GM19468 (cell line): ENCODE data around the gene SFXN3.

Experiments used
- ATAC-seq: cut with Tn5 transposase; IDR thresholded peaks from one replicate; pipeline ENCODE4 v1.9.1; 2021; ENCODE audit warnings: mild to moderate bottlenecking, moderate library complexity, moderate number of reproducible peaks; ENCODE audit not compliant: unreplicated experiment; ENCODE audit errors: extremely low read depth

The SFXN3 gene

GRCh38 chr10:101014230-101014884 is 16.7 kb upstream of the SFXN3 start:
- no peak for ATAC-seq

DNA sequence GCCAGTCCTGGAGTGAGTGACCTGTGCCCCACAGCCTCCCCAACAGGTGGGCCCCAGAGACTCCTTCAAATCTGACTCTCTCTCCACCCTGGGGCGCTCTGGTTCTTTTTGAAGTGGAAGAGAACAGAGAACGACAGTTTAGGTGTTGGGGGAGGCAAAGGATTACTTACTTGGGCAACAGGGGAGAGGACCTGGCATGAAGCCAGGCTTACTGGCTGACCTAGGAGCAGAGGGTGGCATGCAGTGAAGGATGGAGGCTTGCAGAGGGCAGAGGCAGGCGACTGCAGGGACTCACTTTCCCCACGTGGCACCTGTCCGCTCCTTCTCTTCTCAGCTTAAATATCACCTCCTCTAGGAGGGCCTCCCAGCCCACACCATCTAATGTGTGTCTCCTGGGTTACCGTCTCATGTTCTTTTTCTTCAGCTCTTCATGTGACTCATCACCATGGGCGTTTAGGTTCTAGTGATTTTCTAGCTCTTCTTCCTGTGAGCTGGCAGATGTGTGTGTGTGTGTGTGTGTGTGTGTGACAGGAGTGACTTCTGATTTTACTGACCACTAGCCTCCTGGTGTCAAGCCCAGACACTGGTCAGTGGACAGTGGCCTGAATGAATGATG is 16.0 kb upstream of the SFXN3 start:
- no peak for ATAC-seq

GRCh38 chr10:101015582-101015973 is 15.5 kb upstream of the SFXN3 start:
- no peak for ATAC-seq

GRCh38 chr10:101016814-101017213 is 14.2 kb upstream of the SFXN3 start:
- no peak for ATAC-seq

DNA sequence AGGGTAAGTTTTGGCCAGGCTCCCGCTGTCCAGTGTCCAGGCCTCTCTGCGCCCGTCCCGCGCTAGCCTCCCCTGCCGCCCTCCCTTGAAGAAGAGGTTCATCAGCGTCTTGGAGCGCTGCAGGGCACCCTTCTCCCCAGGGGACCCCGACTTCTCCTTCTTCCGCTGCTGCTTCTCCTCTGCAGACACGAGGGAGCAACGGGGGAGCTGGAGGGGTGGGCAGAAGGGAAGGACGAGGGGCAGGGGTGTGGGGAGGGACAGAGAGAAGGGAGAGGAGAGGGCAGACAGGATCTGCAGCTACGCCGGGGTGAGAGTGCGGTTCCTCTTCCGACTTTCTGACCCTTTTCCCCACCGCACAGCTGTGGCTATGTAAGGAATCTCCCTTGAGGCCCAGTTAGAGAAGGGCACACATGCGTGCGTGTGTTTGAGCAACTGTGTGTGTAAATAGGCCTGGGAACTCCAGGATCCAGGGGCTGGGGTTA is 12.9 kb upstream of the SFXN3 start:
- no peak for ATAC-seq

GRCh38 chr10:101018600-101019439 is 12.2 kb upstream of the SFXN3 start:
- ATAC-seq: no peak

DNA sequence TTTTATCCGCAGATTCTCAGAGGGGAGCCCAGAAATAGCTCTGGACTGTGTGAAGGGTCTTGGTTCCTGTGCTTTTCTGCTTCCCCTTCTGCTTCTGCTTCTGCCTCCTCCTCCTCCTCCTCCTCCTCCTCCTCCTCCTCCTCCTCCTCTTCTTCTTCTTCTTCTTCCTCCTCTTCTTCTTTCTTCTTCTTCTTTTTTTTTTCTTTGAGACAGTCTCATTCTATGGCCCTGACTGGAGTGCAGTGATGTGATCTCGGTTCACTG is 11.7 kb upstream of the SFXN3 start:
- no peak for ATAC-seq

- no peak for ATAC-seq
These were observed 10.5 kb upstream of the SFXN3 start for GRCh38 chr10:101020427-101021075.

DNA sequence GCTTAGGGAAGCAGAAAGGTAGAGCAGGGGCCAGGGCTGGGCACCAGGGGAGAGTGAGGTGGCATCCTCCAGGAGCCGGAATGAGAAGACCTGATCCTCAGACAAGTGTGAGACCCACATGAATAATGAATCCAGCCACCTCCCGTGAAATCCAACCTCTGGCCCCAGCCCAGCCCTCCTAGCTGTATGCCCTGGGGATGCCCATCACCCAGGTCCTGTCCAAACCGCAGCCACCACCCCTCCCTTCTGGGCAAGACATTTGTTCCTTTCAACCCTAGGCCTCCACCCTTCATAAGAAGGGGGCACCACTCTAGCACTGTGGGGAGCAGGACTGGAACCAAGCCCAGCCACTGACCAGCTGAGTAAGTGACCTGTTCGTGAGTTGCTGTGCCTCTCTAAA is 9.8 kb upstream of the SFXN3 start:
- ATAC-seq: no peak

GRCh38 chr10:101021692-101022251 is 9.3 kb upstream of the SFXN3 start:
- no peak for ATAC-seq

DNA sequence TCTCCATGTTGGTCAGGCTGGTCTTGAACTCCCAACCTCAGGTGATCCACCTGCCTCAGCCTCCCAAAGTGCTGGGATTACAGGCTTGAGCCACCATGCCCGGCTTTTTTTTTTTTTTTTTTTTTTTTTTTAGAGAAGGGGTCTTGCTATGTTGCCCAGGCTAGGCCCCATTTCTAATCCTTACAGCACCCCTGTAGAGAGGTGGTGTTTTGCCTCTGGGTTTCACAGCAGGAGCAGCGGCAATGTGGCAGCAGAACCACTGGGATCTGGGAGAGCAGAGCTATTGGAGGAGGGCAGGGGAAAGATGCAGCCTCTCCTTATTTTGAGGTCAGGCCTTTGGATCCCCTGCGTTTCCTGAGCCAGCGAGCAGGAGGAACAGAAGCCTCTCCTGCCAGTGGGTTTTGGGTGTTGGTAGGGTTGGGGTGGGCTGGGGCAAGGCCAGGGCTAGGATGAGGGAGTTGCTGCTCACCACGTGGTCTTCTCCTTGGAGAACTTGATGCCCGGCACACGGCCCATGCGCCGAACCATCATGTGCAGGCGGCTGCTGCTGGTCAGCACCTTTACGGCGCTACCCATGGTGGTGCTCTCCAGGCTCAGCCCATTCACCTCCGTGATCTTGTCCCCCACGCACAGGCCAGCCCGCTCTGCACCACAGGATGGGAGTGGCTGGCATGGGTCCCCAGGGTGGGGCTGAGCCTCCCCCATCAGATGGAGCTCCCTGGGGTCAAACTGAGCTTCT is 7.9 kb upstream of the SFXN3 start:
- no peak for ATAC-seq

GRCh38 chr10:101027106-101027720 is 3.8 kb upstream of the SFXN3 start:
- no peak for ATAC-seq

DNA sequence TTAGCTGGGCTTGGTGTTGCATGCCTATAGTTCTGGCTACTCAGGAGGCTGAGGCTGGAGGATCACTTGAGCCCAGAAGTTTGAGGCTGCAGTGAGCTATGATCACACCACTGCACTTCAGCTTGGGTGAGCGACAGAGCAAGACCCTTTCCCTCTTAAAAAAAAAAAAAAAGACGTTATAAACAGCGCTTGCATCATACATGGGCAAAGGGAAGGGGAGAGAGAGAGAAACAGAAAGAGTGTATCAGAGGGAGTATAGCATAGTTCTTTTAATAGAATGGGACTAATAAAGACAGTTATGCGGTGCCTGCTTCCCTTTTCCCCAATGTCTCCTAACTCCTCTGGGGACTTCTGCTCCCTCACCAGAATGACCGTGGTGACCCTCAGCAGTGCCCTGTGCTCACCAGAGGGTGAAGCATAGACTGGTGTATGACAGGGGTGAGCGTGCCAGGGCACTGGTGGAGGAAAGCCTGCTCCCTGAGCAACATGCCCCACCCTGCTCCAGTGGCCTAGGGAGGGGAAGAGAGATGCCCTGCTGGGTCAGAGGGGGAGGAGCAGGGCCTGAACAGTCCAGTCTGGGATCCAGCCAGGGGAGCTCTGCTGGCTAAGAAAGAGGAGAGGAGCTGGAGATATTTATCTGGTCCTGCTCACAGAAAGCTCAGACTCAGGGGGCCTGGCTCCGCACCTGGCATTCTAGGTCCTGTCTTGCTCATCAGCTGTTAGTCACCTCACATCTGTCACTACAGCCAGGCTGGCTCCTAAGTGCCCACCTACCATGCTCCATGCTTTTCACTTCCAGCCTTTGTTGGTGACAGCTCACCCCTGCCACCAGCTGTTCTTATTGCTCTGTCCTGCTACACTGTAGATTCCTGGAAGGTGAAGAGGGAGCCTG is 2.3 kb upstream of the SFXN3 start:
- ATAC-seq: no peak

- no peak for ATAC-seq
These were observed 1.3 kb upstream of the SFXN3 start for GRCh38 chr10:101029520-101030295.

- ATAC-seq: no peak
These were observed 422 bp upstream of the SFXN3 start for GRCh38 chr10:101030496-101031127.

GRCh38 chr10:101031796-101032636 is 982 bp downstream of the SFXN3 start:
- no peak for ATAC-seq
